ENCODE data around the gene IFT74.

DNA sequence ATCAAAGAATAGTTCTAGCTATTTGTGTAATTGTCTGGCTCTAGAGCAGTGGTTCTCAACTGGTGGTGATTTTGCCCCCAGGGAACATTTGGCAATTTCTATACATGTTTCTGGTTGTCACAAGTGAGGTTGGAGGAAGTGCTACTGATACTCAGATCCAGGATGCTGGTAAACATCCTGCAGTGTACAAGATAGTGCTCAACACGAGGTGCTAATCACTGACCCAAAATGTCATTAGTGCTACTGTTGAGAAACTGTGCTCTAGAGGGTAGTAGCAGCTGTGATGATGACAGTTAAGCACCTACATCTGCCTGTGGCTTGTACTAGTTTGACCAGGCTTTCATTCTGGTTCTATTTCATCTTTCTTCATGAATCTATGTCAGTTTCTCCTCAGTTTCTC lies 27.1 kb downstream of the IFT74 start:
- TF ChIP-seq, protein P1, sequence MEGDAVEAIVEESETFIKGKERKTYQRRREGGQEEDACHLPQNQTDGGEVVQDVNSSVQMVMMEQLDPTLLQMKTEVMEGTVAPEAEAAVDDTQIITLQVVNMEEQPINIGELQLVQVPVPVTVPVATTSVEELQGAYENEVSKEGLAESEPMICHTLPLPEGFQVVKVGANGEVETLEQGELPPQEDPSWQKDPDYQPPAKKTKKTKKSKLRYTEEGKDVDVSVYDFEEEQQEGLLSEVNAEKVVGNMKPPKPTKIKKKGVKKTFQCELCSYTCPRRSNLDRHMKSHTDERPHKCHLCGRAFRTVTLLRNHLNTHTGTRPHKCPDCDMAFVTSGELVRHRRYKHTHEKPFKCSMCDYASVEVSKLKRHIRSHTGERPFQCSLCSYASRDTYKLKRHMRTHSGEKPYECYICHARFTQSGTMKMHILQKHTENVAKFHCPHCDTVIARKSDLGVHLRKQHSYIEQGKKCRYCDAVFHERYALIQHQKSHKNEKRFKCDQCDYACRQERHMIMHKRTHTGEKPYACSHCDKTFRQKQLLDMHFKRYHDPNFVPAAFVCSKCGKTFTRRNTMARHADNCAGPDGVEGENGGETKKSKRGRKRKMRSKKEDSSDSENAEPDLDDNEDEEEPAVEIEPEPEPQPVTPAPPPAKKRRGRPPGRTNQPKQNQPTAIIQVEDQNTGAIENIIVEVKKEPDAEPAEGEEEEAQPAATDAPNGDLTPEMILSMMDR (conservative IDR thresholded peaks at IDR 0.05; ENCODE audit: low read length) = no peak
- TF ChIP-seq EZH2phosphoT487 (IDR thresholded peaks at IDR 0.05; ENCODE audit: borderline replicate concordance, low read depth, low read length) = no peak

Measured in OCI-LY7 (cell line).